ENCODE data around the gene ATP2A3.

The ATP2A3 gene

GRCh38 chr17:3968886-3969524 lies 4.8 kb upstream of the ATP2A3 start:
- H3K9me3 Mint-ChIP-seq = no peaks in the 10 kb centered on the region
- H3K36me3 Mint-ChIP-seq = no peaks in the 10 kb centered on the region
- peaks cover 31% of the 10 kb centered on the region for H3K4me1 Mint-ChIP-seq
- no peak overlapping the region for H3K4me3 Mint-ChIP-seq
- ATAC-seq (no peak), DNase-seq (ENCODE audit: low spot score in 2 of 2) (no peak)
- no peak overlapping the region for H3K27ac Mint-ChIP-seq

DNA sequence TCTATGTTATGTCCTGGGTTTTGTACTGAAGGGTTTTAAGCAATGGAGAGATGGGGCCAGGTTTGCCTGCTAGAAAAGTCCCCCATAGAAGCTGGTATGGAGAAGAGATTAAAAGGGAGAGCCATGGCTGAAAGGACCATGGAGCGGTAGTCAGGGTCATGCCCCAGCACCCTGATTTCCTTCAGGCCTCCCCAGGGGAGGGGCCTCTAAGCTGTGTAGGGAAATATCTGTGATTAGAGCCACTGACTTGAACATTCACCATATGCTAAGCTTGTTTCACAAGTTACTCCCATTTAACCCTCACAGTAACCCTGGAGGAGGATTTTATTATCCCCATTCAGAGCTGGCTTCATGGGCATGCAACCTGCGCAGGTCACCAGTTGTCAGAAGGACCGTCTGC lies 3.8 kb upstream of the ATP2A3 start:
- Mint-ChIP-seq H3K27ac (peak overlapping the region; percentile 14), H3K4me3 (no peak overlapping the region), H3K9me3 (no peaks in the 10 kb centered on the region), H3K4me1 (peaks cover 31% of the 10 kb centered on the region), H3K36me3 (no peaks in the 10 kb centered on the region)
- ATAC-seq = no peak
- DNase-seq (ENCODE audit: low spot score in 2 of 2) = no peak

DNA sequence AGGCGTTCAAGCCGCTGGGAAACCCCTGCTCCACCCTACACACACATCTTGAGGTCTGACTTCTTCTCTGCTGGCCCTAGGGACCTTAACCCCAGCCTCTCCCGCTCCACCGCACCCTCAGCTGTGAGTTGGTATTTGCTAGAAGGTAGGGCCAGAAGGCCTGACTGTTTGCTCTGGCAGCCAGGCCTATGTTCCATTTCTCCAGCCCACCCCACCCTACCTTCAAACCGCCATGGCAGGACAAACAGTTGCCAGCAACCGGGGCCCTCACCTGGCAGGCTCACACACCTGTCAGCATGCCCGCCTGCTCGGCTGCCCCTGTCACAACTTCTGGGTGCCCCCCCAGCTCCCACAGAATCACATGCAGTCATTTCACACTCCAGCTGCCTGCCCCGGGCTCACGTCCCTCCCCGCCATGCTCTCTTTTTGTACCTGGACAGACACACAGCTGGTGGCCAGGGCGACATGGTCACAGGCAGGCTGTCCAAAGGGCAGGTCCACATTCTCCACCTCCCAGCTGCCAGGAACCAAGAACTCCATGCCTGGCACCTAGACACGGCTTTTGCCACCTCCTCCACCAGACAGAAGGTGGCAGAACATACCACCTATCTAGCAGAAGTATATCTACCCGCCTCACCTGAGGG lies 2.6 kb upstream of the ATP2A3 start:
- H3K9me3 Mint-ChIP-seq = no peaks in the 10 kb centered on the region
- H3K27ac Mint-ChIP-seq = peak overlapping the region; percentile 54
- H3K36me3 Mint-ChIP-seq = peaks cover under 1% of the 10 kb centered on the region
- peaks cover 31% of the 10 kb centered on the region for H3K4me1 Mint-ChIP-seq
- H3K4me3 Mint-ChIP-seq = peak overlapping the region; percentile 28
- DNase-seq (ENCODE audit: low spot score in 2 of 2) (no peak), ATAC-seq (no peak)

DNA sequence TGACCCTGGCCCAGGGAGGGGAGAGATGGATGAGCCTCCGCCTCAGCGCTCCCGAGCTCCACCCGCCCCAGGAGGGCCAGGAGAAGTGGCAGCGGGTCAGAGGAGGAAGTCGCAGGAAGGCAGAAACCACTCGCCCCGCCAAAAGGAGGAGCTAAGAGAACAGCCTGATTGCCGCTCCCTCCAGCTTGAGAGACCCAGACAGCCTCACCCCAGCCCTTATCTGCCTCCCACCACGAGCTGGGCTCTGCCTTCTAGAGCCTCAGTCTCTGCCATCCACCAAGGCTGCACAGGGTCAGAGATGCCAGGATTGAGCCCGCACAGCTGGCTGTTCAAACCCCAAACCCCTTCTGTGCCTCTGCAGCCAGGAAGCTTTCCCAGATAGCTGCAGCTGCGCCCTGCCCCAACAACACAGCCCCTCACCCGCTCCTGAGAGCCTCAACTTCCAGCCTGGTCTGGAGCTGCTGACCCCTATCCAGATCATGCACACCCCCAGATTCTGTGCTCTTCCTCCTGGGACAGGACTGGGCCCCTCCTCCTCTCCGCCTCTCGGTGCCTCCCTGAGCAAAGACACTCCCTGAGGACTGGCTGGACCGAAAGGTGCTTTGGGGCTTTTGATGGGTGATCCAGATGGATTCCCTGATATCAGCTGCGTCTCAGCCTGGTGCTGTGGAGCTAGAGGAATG lies 1.0 kb upstream of the ATP2A3 start:
- DNase-seq (ENCODE audit: low spot score in 2 of 2) = peak; percentile 56 to 87
- Mint-ChIP-seq H3K9me3 (no peaks in the 10 kb centered on the region), H3K27ac (peak overlapping the region; percentile 90), H3K36me3 (peaks cover 14% of the 10 kb centered on the region), H3K4me3 (peak overlapping the region; percentile 82), H3K4me1 (peaks cover 47% of the 10 kb centered on the region)
- peak; percentile 71 for ATAC-seq

- Mint-ChIP-seq H3K9me3 (no peaks in the 10 kb centered on the region), H3K4me3 (peak overlapping the region; percentile 89), H3K27ac (peak overlapping the region; percentile 90), H3K36me3 (peaks cover 16% of the 10 kb centered on the region), H3K4me1 (peaks cover 62% of the 10 kb centered on the region)
- ATAC-seq = peak; percentile 46
- peak; percentile 32 to 74 for DNase-seq (ENCODE audit: low spot score in 2 of 2)
Observed at GRCh38 chr17:3963237-3964201, 718 bp downstream of the ATP2A3 start.

DNA sequence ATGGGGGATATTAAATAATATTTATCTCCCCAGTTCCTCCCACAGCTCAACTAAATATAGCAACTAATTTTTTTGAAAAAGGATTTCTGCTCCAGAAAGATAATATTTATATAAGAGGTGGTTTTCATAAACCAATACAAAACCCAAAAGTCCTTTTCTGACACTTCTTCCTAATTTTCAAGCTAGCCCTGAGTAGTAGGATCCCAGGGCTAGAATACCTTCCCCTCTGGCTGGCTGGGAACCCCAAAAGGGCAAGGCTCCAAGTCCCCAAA lies 1.3 kb downstream of the ATP2A3 start:
- H3K4me3 Mint-ChIP-seq = peak overlapping the region; percentile 89
- peaks cover 16% of the 10 kb centered on the region for H3K36me3 Mint-ChIP-seq
- ATAC-seq (no peak), DNase-seq (ENCODE audit: low spot score in 2 of 2) (no peak)
- H3K27ac Mint-ChIP-seq = peak overlapping the region; percentile 90
- H3K4me1 Mint-ChIP-seq = peaks cover 68% of the 10 kb centered on the region
- H3K9me3 Mint-ChIP-seq = no peaks in the 10 kb centered on the region

- no peaks in the 10 kb centered on the region for H3K9me3 Mint-ChIP-seq
- H3K27ac Mint-ChIP-seq = peak overlapping the region; percentile 90
- DNase-seq (ENCODE audit: low spot score in 2 of 2) = no peak
- no peak for ATAC-seq
- peaks cover 19% of the 10 kb centered on the region for H3K36me3 Mint-ChIP-seq
- H3K4me3 Mint-ChIP-seq = peak overlapping the region; percentile 89
- peaks cover 73% of the 10 kb centered on the region for H3K4me1 Mint-ChIP-seq
Observed at GRCh38 chr17:3962217-3962964, 1.8 kb downstream of the ATP2A3 start.

DNA sequence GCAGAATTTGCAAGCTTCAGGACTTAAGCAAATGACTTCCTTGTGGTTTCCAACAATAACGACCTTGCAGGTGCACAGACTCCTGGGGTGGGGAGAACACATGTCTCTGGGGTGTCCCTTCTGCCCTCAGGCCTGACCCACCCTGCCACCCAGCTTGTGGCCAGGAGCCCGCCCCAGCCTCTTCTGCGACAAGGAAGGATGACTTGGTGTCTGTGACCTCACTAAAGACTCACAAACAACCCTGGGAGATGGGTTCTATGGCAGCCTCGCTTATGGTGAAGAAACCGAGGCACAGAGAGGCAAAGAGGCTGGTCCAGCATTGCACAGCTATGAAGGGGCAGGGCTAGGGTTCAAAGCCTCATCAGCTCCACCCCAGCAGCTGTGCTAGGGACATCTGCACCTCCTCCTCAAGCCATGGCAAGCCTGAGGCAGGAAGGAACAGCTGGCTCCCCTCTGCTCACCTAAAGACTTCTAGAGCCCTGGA lies 2.6 kb downstream of the ATP2A3 start:
- Mint-ChIP-seq H3K36me3 (peaks cover 27% of the 10 kb centered on the region), H3K27ac (peak overlapping the region; percentile 90), H3K4me3 (peak overlapping the region; percentile 89), H3K4me1 (peaks cover 76% of the 10 kb centered on the region), H3K9me3 (no peaks in the 10 kb centered on the region)
- DNase-seq (ENCODE audit: low spot score in 2 of 2) = peak in 1 of 2 donors; percentile 19
- ATAC-seq = peak; percentile 31

GRCh38 chr17:3960764-3961163 lies 3.5 kb downstream of the ATP2A3 start:
- Mint-ChIP-seq H3K4me3 (peak overlapping the region; percentile 89), H3K4me1 (peaks cover 81% of the 10 kb centered on the region), H3K27ac (peak overlapping the region; percentile 90), H3K36me3 (peaks cover 35% of the 10 kb centered on the region), H3K9me3 (no peaks in the 10 kb centered on the region)
- DNase-seq (ENCODE audit: low spot score in 2 of 2) (no peak), ATAC-seq (no peak)

GRCh38 chr17:3959921-3960601 lies 4.2 kb downstream of the ATP2A3 start:
- Mint-ChIP-seq H3K27ac (peak overlapping the region; percentile 90), H3K9me3 (no peaks in the 10 kb centered on the region), H3K4me1 (peaks cover 75% of the 10 kb centered on the region), H3K36me3 (peaks cover 41% of the 10 kb centered on the region), H3K4me3 (peak overlapping the region; percentile 89)
- ATAC-seq (no peak), DNase-seq (ENCODE audit: low spot score in 2 of 2) (no peak)

GRCh38 chr17:3959295-3959899 lies 4.8 kb downstream of the ATP2A3 start:
- DNase-seq (ENCODE audit: low spot score in 2 of 2) (no peak), ATAC-seq (peak; percentile 32)
- Mint-ChIP-seq H3K27ac (peak overlapping the region; percentile 90), H3K9me3 (no peaks in the 10 kb centered on the region), H3K4me3 (peak overlapping the region; percentile 36), H3K4me1 (peaks cover 73% of the 10 kb centered on the region), H3K36me3 (peaks cover 44% of the 10 kb centered on the region)

DNA sequence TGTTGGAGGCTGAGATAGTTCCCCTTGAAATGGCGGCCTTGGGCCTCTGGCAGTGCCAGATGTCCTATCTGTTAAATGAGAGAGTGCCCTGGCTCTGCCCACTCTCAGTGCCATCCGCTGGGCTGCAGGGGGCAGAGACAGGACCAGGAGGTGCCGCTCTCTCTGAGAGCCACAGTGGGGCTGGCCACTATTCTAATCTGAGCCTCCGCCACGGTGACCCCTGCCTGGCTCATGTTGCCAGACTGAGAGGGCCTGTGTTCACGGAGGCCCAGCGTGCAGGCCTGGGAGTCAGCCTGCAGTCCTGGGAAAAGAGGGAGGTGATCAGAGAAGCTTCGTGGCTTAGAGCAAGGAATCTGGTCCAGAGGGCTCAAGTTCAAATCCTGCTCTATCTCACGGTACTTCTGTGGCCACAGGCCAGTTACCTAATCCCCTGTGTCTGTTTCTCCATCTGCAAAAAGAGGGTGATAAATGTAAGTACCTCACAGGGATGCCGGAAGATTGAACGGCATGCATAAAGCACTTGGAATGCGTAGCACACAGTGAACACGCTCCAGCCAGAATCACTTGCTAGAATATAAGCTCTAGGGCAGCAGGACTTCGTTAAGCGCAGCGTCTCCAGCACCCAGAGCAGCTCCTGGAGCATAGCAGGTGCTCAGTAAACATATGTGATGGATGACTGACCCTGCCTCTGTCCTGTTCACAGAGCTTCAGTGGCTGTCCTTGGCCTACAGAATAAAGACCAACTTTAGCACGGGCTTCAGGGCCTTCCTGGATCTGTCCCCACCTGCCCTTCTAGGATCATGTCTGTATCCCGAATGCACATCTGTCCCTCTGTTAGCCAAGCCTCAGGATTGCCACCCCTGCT lies 6.3 kb downstream of the ATP2A3 start:
- Mint-ChIP-seq H3K36me3 (peaks cover 49% of the 10 kb centered on the region), H3K27ac (peak overlapping the region; percentile 91), H3K4me1 (peaks cover 74% of the 10 kb centered on the region), H3K9me3 (no peaks in the 10 kb centered on the region), H3K4me3 (no peak overlapping the region)
- ATAC-seq (no peak), DNase-seq (ENCODE audit: low spot score in 2 of 2) (no peak)

- H3K4me1 Mint-ChIP-seq = peaks cover 68% of the 10 kb centered on the region
- H3K27ac Mint-ChIP-seq = peak overlapping the region; percentile 91
- no peaks in the 10 kb centered on the region for H3K9me3 Mint-ChIP-seq
- no peak overlapping the region for H3K4me3 Mint-ChIP-seq
- DNase-seq (ENCODE audit: low spot score in 2 of 2) (no peak), ATAC-seq (no peak)
- peaks cover 57% of the 10 kb centered on the region for H3K36me3 Mint-ChIP-seq
Observed at GRCh38 chr17:3956983-3957382, 7.3 kb downstream of the ATP2A3 start.
